ENCODE measurements around the gene TTF2.

DNA sequence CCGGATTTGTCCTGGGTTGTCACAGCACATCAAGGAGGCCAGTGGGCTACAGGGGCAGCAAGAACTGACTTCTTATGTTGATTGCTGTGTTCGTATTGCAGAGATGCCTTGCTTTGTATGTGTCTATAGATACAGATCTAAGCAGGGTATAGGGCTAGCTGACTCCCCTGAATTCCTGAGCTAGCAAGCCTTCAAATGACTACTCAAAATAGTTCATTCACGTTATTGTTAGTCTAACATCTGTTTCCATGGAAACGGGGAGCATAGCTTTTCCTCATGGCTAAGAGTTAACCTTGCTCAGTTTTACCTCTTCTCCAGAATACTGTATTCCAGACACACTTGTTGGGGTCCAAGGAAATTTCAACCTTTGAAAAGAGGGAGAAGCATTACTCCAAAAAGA, 37.3 kb downstream of the TTF2 start:
- TF ChIP-seq, protein P1, sequence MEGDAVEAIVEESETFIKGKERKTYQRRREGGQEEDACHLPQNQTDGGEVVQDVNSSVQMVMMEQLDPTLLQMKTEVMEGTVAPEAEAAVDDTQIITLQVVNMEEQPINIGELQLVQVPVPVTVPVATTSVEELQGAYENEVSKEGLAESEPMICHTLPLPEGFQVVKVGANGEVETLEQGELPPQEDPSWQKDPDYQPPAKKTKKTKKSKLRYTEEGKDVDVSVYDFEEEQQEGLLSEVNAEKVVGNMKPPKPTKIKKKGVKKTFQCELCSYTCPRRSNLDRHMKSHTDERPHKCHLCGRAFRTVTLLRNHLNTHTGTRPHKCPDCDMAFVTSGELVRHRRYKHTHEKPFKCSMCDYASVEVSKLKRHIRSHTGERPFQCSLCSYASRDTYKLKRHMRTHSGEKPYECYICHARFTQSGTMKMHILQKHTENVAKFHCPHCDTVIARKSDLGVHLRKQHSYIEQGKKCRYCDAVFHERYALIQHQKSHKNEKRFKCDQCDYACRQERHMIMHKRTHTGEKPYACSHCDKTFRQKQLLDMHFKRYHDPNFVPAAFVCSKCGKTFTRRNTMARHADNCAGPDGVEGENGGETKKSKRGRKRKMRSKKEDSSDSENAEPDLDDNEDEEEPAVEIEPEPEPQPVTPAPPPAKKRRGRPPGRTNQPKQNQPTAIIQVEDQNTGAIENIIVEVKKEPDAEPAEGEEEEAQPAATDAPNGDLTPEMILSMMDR (IDR thresholded peaks at IDR 0.05; ENCODE audit: borderline replicate concordance, extremely low read depth, low read length, poor library complexity, severe bottlenecking), result no peak
- TF ChIP-seq EZH2 (IDR thresholded peaks at IDR 0.05; ENCODE audit: borderline replicate concordance, low read depth, low read length, severe bottlenecking), result no peak

Measured in DND-41 (cell line).